Measurements from ENCODE around the gene SLC17A7. TPM values are rescaled to one million over a fixed set of nuclear protein-coding genes. Genes with fewer than 3 reads are reported as not detected.

SLC17A7 gene
- total and polyA plus RNA-seq, 2 of the 13 experiments (the other 11 are each of a cell fraction or from before 2014, with no cell fraction given), result 0.32 TPM; not detected in 1

DNA sequence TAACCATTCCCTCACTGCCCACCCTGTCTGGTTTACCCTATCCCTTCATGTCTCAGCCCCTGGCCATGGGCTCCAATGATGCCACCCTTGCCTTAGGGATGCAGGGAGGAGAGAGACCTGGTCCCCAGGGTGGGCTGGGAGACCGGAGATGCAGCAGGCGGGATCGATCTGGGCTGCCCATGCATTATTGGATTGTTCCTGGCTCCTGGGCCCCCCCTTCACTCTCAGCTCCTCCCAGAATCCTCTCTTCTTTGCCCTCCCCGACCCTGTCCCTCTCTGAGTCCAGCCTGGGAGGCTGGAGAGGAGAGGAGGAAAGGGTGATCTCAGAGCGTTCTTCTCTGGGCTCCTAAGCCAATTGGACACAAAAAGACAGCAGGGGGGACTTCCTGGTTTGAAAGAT is 47.4 kb downstream of the SLC17A7 start:
- in situ Hi-C loops (cut with HindIII; ENCODE audit: extremely low pct_ligation_motif_present, low pct_unique_long_range_greater_than_20kb), result loop anchor here (5.0 kb wide), 1 partner anchor 33 kb away; the partner anchor contains the start of gene GFY
- ChIA-PET CTCF (ENCODE audit: low intra/inter-chr PET ratio, low total read pairs) (interaction anchor here (3.3 kb wide), 1 partner anchor 49 kb away, joined by 45 read pairs; no protein-coding TSS in a partner anchor), POLR2A (no interaction called here)
- Histone ChIP-seq H3K79me2 (ENCODE audit: insufficient read depth, low read length) (no peaks in the 10 kb centered on the region), H2AFZ (ENCODE audit: low read length) (no peak overlapping the region), H3K4me1 (ENCODE audit: insufficient read depth, low read length) (0 out of 2 replicates have a peak, but pooled peaks cover 2% of the 10 kb centered on the region), H3K36me3 (replicated peaks in 1 of 2; ENCODE audit: control insufficient read depth in 1 of 2, insufficient read depth in 2 of 2, low read length in 2 of 2) (no peaks in the 10 kb centered on the region), H3K4me2 (ENCODE audit: low read depth, low read length) (no peak overlapping the region), H3K27ac (ENCODE audit: extremely low read length, insufficient read depth, low read length) (no peak overlapping the region), H4K20me1 (ENCODE audit: insufficient read depth, low read length) (no peaks in the 10 kb centered on the region), H3K9ac (ENCODE audit: insufficient read depth, low read depth, low read length) (no peak overlapping the region), H3K4me3 (replicated peaks in 1 of 3; ENCODE audit: insufficient read depth in 1 of 3, low read depth in 2 of 3, low read length in 3 of 3) (no peak overlapping the region), H3K9me3 (ENCODE audit: low read length) (no peaks in the 10 kb centered on the region), H3K27me3 (ENCODE audit: control insufficient read depth in 1 of 2, insufficient read depth in 2 of 2, low read length in 2 of 2) (peaks cover 7 to 53% of the 10 kb centered on the region in 2 experiments)
- TF ChIP-seq, protein P1, sequence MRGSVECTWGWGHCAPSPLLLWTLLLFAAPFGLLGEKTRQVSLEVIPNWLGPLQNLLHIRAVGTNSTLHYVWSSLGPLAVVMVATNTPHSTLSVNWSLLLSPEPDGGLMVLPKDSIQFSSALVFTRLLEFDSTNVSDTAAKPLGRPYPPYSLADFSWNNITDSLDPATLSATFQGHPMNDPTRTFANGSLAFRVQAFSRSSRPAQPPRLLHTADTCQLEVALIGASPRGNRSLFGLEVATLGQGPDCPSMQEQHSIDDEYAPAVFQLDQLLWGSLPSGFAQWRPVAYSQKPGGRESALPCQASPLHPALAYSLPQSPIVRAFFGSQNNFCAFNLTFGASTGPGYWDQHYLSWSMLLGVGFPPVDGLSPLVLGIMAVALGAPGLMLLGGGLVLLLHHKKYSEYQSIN (CRISPR knock-in tag; IDR thresholded peaks at IDR 0.05; ENCODE audit: borderline replicate concordance), result no peak
- TF ChIP-seq SNAPC2 (CRISPR knock-in tag; IDR thresholded peaks at IDR 0.05) (no peak), TAF1 (CRISPR knock-in tag; IDR thresholded peaks at IDR 0.05) (no peak), SOX6 (IDR thresholded peaks at IDR 0.05) (no peak), SOX6 (CRISPR knock-in tag; IDR thresholded peaks at IDR 0.05) (no peak), JUND (CRISPR knock-in tag; IDR thresholded peaks at IDR 0.05) (no peak), ZSCAN31 (CRISPR knock-in tag; IDR thresholded peaks at IDR 0.05; ENCODE audit: low read depth) (no peak), ZNF264 (CRISPR knock-in tag; IDR thresholded peaks at IDR 0.05) (no peak), KLF6 (CRISPR knock-in tag; IDR thresholded peaks at IDR 0.05) (no peak)
- TF ChIP-seq, protein P2, sequence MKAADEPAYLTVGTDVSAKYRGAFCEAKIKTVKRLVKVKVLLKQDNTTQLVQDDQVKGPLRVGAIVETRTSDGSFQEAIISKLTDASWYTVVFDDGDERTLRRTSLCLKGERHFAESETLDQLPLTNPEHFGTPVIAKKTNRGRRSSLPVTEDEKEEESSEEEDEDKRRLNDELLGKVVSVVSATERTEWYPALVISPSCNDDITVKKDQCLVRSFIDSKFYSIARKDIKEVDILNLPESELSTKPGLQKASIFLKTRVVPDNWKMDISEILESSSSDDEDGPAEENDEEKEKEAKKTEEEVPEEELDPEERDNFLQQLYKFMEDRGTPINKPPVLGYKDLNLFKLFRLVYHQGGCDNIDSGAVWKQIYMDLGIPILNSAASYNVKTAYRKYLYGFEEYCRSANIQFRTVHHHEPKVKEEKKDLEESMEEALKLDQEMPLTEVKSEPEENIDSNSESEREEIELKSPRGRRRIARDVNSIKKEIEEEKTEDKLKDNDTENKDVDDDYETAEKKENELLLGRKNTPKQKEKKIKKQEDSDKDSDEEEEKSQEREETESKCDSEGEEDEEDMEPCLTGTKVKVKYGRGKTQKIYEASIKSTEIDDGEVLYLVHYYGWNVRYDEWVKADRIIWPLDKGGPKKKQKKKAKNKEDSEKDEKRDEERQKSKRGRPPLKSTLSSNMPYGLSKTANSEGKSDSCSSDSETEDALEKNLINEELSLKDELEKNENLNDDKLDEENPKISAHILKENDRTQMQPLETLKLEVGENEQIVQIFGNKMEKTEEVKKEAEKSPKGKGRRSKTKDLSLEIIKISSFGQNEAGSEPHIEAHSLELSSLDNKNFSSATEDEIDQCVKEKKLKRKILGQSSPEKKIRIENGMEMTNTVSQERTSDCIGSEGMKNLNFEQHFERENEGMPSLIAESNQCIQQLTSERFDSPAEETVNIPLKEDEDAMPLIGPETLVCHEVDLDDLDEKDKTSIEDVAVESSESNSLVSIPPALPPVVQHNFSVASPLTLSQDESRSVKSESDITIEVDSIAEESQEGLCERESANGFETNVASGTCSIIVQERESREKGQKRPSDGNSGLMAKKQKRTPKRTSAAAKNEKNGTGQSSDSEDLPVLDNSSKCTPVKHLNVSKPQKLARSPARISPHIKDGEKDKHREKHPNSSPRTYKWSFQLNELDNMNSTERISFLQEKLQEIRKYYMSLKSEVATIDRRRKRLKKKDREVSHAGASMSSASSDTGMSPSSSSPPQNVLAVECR (CRISPR knock-in tag; IDR thresholded peaks at IDR 0.05; ENCODE audit: borderline replicate concordance), result no peak
- TF ChIP-seq, protein P3, sequence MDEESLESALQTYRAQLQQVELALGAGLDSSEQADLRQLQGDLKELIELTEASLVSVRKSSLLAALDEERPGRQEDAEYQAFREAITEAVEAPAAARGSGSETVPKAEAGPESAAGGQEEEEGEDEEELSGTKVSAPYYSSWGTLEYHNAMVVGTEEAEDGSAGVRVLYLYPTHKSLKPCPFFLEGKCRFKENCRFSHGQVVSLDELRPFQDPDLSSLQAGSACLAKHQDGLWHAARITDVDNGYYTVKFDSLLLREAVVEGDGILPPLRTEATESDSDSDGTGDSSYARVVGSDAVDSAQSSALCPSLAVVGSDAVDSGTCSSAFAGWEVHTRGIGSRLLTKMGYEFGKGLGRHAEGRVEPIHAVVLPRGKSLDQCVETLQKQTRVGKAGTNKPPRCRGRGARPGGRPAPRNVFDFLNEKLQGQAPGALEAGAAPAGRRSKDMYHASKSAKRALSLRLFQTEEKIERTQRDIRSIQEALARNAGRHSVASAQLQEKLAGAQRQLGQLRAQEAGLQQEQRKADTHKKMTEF (CRISPR knock-in tag; IDR thresholded peaks at IDR 0.05), result no peak
- BruUV-seq (replicated peaks), result no TSS peak
- ATAC-seq (no peak), FAIRE-seq (no peak), DNase-seq (ENCODE audit: low spot score) (no peak)
- WGBS (ENCODE audit: low lambda C conversion rate), result 40% methylated on average over 5 of the region's 5 CpGs
- intact Hi-C loops (cut with micrococcal nuclease; ENCODE audit: unreplicated experiment), result loop anchor here (5.0 kb wide), 1 partner anchor 33 kb away; the partner anchor contains the start of gene GFY
